AG20443 (cell line): ENCODE measurements around the gene MTIF2.
"Not testable (repeated sequence)": the region's sequence is repeated elsewhere in the genome, so short reads cannot be mapped to it uniquely, and the experiment has no call there.

Experiments used
- DNase-seq: peaks from one replicate; pipeline ENCODE4 v3.0.0; 2012; ENCODE audit warnings: low spot score, mixed read lengths

Gene MTIF2

DNA sequence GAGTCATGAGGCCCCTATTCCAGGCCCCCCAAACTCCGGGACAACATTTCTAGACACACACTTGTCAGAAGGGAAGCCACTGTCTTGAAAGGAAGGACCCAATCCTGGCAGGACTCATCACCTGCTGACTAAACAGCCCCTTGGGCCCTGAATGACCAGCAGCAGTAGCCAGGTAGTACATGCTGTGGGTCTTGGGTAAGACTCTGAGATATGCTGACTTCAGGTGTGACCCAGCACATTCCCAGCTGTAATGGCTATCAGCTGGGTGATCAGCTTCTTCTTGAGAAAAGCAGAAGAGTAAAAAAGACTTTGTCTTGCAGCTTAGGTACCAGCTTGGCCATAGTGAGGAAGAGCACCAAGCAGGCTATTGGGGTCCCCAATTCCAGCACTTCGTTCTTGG lies 72.5 kb downstream of the MTIF2 start:
- no peak for DNase-seq

- DNase-seq = not testable (repeated sequence)
Measured at GRCh38 chr2:55191888-55192287, 77.1 kb downstream of the MTIF2 start.

DNA sequence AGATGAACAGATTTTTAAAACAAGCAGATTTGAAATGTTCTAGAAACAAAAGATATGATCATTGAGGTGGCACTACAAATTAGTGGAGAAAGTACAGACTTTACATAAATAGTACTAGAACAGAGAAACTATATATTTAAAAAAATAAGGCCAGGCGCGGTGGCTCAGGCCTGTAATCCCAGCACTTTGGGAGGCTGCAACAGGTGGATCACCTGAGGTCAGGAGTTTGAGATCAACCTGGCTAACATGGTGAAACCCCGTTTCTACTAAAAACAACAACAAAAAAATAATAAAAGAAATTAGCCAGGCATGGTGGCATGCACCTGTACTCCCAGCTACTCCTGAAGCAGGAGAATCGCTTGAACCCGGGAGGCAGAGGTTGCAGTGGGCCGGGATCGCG lies 82.2 kb downstream of the MTIF2 start:
- DNase-seq = not testable (repeated sequence)
